Mesendoderm (in vitro differentiated cells): ENCODE results near the gene PTPN3.
"Not testable (repeated sequence)": the region's sequence is repeated elsewhere in the genome, so short reads cannot be mapped to it uniquely, and the experiment has no call there.

Experiments used
- DNase-seq: peaks from one replicate; pipeline ENCODE4 v3.0.0; 2013
- H2AK5ac ChIP-seq: 2 replicates; pipeline ENCODE4 v1.6.1; 2013; ENCODE audit warnings: low read length, inconsistent platforms
- H2BK120ac ChIP-seq: 2 replicates; pipeline ENCODE4 v1.6.1; 2013; ENCODE audit warnings: low read depth, mild to moderate bottlenecking, low read length, moderate library complexity, mixed read lengths
- H2BK15ac ChIP-seq: replicated peaks from 2 replicates; pipeline ENCODE4 v1.6.1; 2013; ENCODE audit warnings: low read depth, mild to moderate bottlenecking, moderate library complexity
- H2BK5ac ChIP-seq: 2 replicates; pipeline ENCODE4 v1.6.1; 2013; ENCODE audit warnings: low read length, inconsistent platforms
- H3K18ac ChIP-seq: 2 replicates; pipeline ENCODE4 v1.6.1; 2013; ENCODE audit warnings: mild to moderate bottlenecking, low read length, mixed read lengths
- H3K23ac ChIP-seq: one replicate; pipeline ENCODE4 v1.6.1; 2013; ENCODE audit warnings: low read length
- H3K27ac ChIP-seq: 2 replicates; pipeline ENCODE4 v1.5.1; 2013; ENCODE audit warnings: low read depth, mild to moderate bottlenecking, inconsistent platforms, low read length, moderate library complexity
- H3K27me3 ChIP-seq: 2 replicates; pipeline ENCODE4 v1.6.1; 2013; ENCODE audit warnings: low read length, control low read depth, mild to moderate bottlenecking, inconsistent platforms; ENCODE audit not compliant: insufficient read depth, poor library complexity
- H3K36me3 ChIP-seq: 2 replicates; pipeline ENCODE4 v1.6.1; 2013; ENCODE audit warnings: low read length, inconsistent platforms; ENCODE audit not compliant: control insufficient read depth, insufficient read depth
- H3K4ac ChIP-seq: one replicate; pipeline ENCODE4 v1.6.1; 2013; ENCODE audit warnings: low read depth, mild to moderate bottlenecking, low read length, moderate library complexity
- H3K4me1 ChIP-seq: 2 replicates; pipeline ENCODE4 v1.6.1; 2013; ENCODE audit warnings: low read depth, low read length, inconsistent platforms; ENCODE audit not compliant: control insufficient read depth
- H3K4me2 ChIP-seq: 2 replicates; pipeline ENCODE4 v1.6.1; 2013; ENCODE audit warnings: low read length
- H3K4me3 ChIP-seq: 2 replicates; pipeline ENCODE4 v1.5.1; 2013; ENCODE audit warnings: mild to moderate bottlenecking, low read length
- H3K56ac ChIP-seq: one replicate; pipeline ENCODE4 v1.6.1; 2013; ENCODE audit warnings: low read length
- H3K79me1 ChIP-seq: 2 replicates; pipeline ENCODE4 v1.6.1; 2013; ENCODE audit warnings: low read length, inconsistent platforms
- H3K79me2 ChIP-seq: 2 replicates; pipeline ENCODE4 v1.6.1; 2013; ENCODE audit warnings: mild to moderate bottlenecking, low read length; ENCODE audit not compliant: control insufficient read depth, insufficient read depth
- H3K9ac ChIP-seq: 2 replicates; pipeline ENCODE4 v1.6.1; 2013; ENCODE audit warnings: low read length, inconsistent platforms
- H4K5ac ChIP-seq: one replicate; pipeline ENCODE4 v1.6.1; 2013; ENCODE audit warnings: low read length
- H4K8ac ChIP-seq: one replicate; pipeline ENCODE4 v1.6.1; 2013; ENCODE audit warnings: low read depth, mild to moderate bottlenecking, control low read depth, low read length, moderate library complexity
- WGBS: extraction: QIAGEN DNeasy Blood & Tissue Kit; methylation state at CpG from one replicate; pipeline ENCODE4 v1.1.7; 2013; ENCODE audit warnings: low lambda C conversion rate, missing lambda C conversion rate; ENCODE audit not compliant: insufficient coverage; ENCODE audit errors: extremely low coverage; 5-methylcytosine and 5-hydroxymethylcytosine counted together

PTPN3 gene

DNA sequence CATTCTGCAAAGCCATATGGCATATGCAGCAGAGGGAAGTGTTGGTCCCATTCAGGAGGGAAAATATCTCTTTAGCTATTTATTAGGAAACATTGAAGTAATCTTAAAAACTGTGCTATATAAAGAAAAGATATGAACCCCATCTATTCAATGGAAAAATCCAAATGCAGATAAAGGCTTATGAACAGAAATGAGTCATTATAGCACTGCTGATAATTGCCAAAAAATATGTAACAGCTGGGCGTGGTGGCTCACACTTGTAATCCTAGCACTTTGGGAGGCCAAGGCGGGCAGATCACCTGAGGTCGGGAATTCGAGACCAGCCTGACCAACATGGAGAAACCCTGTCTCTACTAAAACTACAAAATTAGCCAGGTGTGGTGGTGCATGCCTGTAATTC, 11.9 kb upstream of the PTPN3 start:
- H3K4me3 ChIP-seq, DNase-seq: not testable (repeated sequence)

GRCh38 chr9:109509611-109510010, 11.5 kb upstream of the PTPN3 start:
- Histone ChIP-seq H2BK5ac (no peak overlapping the region), H3K4me3 (no peak overlapping the region), H3K56ac (no peak overlapping the region), H2AK5ac (no peak overlapping the region), H3K27ac (no peak overlapping the region), H2BK120ac (no peak overlapping the region), H4K8ac (no peak overlapping the region), H3K18ac (no peak overlapping the region), H3K4me1 (no peaks in the 10 kb centered on the region), H3K9ac (no peak overlapping the region), H3K4ac (no peak overlapping the region), H3K23ac (no peak overlapping the region), H3K79me2 (no peaks in the 10 kb centered on the region), H3K27me3 (no peaks in the 10 kb centered on the region), H3K79me1 (no peaks in the 10 kb centered on the region), H3K36me3 (no peaks in the 10 kb centered on the region), H4K5ac (no peak overlapping the region), H3K4me2 (no peak overlapping the region), H2BK15ac (no peak overlapping the region)
- no peak for DNase-seq
- WGBS, result no CpG with 5 or more reads among the region's 4 CpGs

More for the DNA sequence above, 11.9 kb upstream of the PTPN3 start:
- H2BK15ac ChIP-seq, H3K56ac ChIP-seq, H3K4me2 ChIP-seq, H3K9ac ChIP-seq, H3K27me3 ChIP-seq, H3K4me1 ChIP-seq, H4K5ac ChIP-seq, H2BK5ac ChIP-seq, H4K8ac ChIP-seq, H2BK120ac ChIP-seq, H3K27ac ChIP-seq, H3K23ac ChIP-seq, H2AK5ac ChIP-seq, H3K18ac ChIP-seq, H3K36me3 ChIP-seq, H3K79me1 ChIP-seq, H3K4ac ChIP-seq, H3K79me2 ChIP-seq: not testable (repeated sequence)
- no CpG with 5 or more reads among the region's 4 CpGs for WGBS

GRCh38 chr9:109507421-109507838, 9.3 kb upstream of the PTPN3 start:
- WGBS, result no CpG with 5 or more reads among the region's 9 CpGs
- H3K56ac ChIP-seq, result no peak overlapping the region
- H3K4me1 ChIP-seq, result no peaks in the 10 kb centered on the region
- no peak overlapping the region for H3K4me2 ChIP-seq
- no peak overlapping the region for H3K27ac ChIP-seq
- H3K27me3 ChIP-seq, result no peaks in the 10 kb centered on the region
- no peak overlapping the region for H2BK120ac ChIP-seq
- H3K23ac ChIP-seq, result no peak overlapping the region
- no peak overlapping the region for H3K4ac ChIP-seq
- H3K36me3 ChIP-seq, result no peaks in the 10 kb centered on the region
- H3K79me2 ChIP-seq, result no peaks in the 10 kb centered on the region
- no peaks in the 10 kb centered on the region for H3K79me1 ChIP-seq
- no peak overlapping the region for H2BK5ac ChIP-seq
- H4K8ac ChIP-seq, result no peak overlapping the region
- no peak overlapping the region for H3K4me3 ChIP-seq
- DNase-seq, result no peak
- H2BK15ac ChIP-seq, result no peak overlapping the region
- H3K9ac ChIP-seq, result no peak overlapping the region
- H2AK5ac ChIP-seq, result no peak overlapping the region
- H4K5ac ChIP-seq, result no peak overlapping the region
- no peak overlapping the region for H3K18ac ChIP-seq

DNA sequence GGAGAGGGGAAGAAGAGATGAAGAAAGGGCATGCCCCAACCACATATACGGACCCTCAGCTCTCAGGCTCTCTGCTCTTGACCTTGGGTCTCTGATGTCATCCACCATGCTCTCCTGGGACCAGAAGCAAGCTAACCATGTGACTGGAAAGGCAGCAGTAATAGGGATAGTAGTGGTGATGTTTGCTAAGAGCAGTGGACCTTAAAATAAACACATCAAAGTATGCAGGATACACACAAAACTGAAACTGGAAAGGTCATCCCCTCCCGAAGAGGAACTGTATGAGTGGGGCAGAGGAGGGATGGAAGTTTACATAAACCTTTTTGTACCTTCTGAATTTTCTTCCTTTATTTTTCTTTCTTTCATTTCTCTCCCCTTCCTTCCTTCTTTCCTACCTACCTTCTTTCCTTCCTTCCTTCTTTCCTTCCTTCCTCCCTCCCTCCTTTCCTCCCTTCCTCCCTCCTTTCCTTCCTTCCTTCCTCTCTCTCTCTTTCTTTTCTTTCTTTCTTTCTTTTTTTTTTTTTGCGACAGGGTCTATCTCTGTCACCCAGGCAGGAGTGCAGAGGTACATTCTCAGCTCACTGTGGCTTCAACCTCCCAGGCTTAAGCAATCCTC, 8.1 kb upstream of the PTPN3 start:
- WGBS, result no CpG with 5 or more reads among the region's 3 CpGs
- Histone ChIP-seq H2AK5ac (no peak overlapping the region), H2BK120ac (no peak overlapping the region), H4K5ac (no peak overlapping the region), H2BK5ac (no peak overlapping the region), H2BK15ac (no peak overlapping the region), H3K9ac (no peak overlapping the region), H3K4me1 (no peaks in the 10 kb centered on the region), H3K36me3 (no peaks in the 10 kb centered on the region), H4K8ac (no peak overlapping the region), H3K23ac (no peak overlapping the region), H3K79me1 (no peaks in the 10 kb centered on the region), H3K4me3 (no peak overlapping the region), H3K4ac (no peak overlapping the region), H3K56ac (no peak overlapping the region), H3K18ac (no peak overlapping the region), H3K4me2 (no peak overlapping the region), H3K27ac (no peak overlapping the region), H3K27me3 (no peaks in the 10 kb centered on the region), H3K79me2 (no peaks in the 10 kb centered on the region)
- DNase-seq, result no peak

- H3K4ac ChIP-seq, result no peak overlapping the region
- no peak overlapping the region for H4K5ac ChIP-seq
- H2BK15ac ChIP-seq, result no peak overlapping the region
- H2BK120ac ChIP-seq, result no peak overlapping the region
- H3K56ac ChIP-seq, result no peak overlapping the region
- H3K23ac ChIP-seq, result no peak overlapping the region
- H2AK5ac ChIP-seq, result no peak overlapping the region
- H3K27me3 ChIP-seq, result peaks cover 3% of the 10 kb centered on the region
- no peaks in the 10 kb centered on the region for H3K36me3 ChIP-seq
- no peak overlapping the region for H3K18ac ChIP-seq
- no peak overlapping the region for H3K4me3 ChIP-seq
- no peak overlapping the region for H3K27ac ChIP-seq
- DNase-seq, result no peak
- H4K8ac ChIP-seq, result no peak overlapping the region
- no peak overlapping the region for H2BK5ac ChIP-seq
- H3K79me1 ChIP-seq, result no peaks in the 10 kb centered on the region
- H3K9ac ChIP-seq, result no peak overlapping the region
- H3K79me2 ChIP-seq, result no peaks in the 10 kb centered on the region
- peaks cover 2% of the 10 kb centered on the region for H3K4me1 ChIP-seq
- H3K4me2 ChIP-seq, result no peak overlapping the region
- no CpG with 5 or more reads among the region's 5 CpGs for WGBS
Measured at GRCh38 chr9:109504689-109505088, 6.6 kb upstream of the PTPN3 start.

- peaks cover 2% of the 10 kb centered on the region for H3K4me1 ChIP-seq
- H4K8ac ChIP-seq, result no peak overlapping the region
- H3K18ac ChIP-seq, result no peak overlapping the region
- H3K56ac ChIP-seq, result no peak overlapping the region
- no peak overlapping the region for H2BK5ac ChIP-seq
- no peak overlapping the region for H3K4ac ChIP-seq
- H2AK5ac ChIP-seq, result no peak overlapping the region
- no peak overlapping the region for H3K4me2 ChIP-seq
- peaks cover 24% of the 10 kb centered on the region for H3K27me3 ChIP-seq
- H3K27ac ChIP-seq, result no peak overlapping the region
- H3K79me1 ChIP-seq, result no peaks in the 10 kb centered on the region
- no peak overlapping the region for H2BK120ac ChIP-seq
- no peak overlapping the region for H3K23ac ChIP-seq
- H2BK15ac ChIP-seq, result no peak overlapping the region
- H3K36me3 ChIP-seq, result no peaks in the 10 kb centered on the region
- no peak for DNase-seq
- H3K4me3 ChIP-seq, result no peak overlapping the region
- no peaks in the 10 kb centered on the region for H3K79me2 ChIP-seq
- H3K9ac ChIP-seq, result no peak overlapping the region
- H4K5ac ChIP-seq, result no peak overlapping the region
- WGBS, result no CpG with 5 or more reads among the region's 5 CpGs
Measured at GRCh38 chr9:109500421-109500974, 2.4 kb upstream of the PTPN3 start.
